ENCODE measurements around the gene TNS1.

Gene TNS1

GRCh38 chr2:217993138-217993537 is 9.7 kb downstream of the TNS1 start:
- no peaks in the 10 kb centered on the region for H3K9me3 ChIP-seq
- H3K4me1 ChIP-seq (ENCODE audit: control insufficient read depth in 1 of 2, insufficient read depth in 1 of 2, low read depth in 1 of 2, low read length in 1 of 2), result no peaks in the 10 kb centered on the region
- no peak overlapping the region for H3K27ac ChIP-seq
- H3K4me3 ChIP-seq (ENCODE audit: low read depth in 1 of 2, low read length in 1 of 2), result no peak overlapping the region
- no peaks in the 10 kb centered on the region for H3K36me3 ChIP-seq
- no peaks in the 10 kb centered on the region for H3K27me3 ChIP-seq
- TF ChIP-seq CTCF (IDR thresholded peaks at IDR 0.05), result no peak

- Histone ChIP-seq H3K4me1 (ENCODE audit: control insufficient read depth in 1 of 2, insufficient read depth in 1 of 2, low read depth in 1 of 2, low read length in 1 of 2) (no peaks in the 10 kb centered on the region), H3K36me3 (no peaks in the 10 kb centered on the region), H3K4me3 (ENCODE audit: low read depth in 1 of 2, low read length in 1 of 2) (no peak overlapping the region), H3K27me3 (no peaks in the 10 kb centered on the region), H3K9me3 (no peaks in the 10 kb centered on the region), H3K27ac (no peak overlapping the region)
- no peak for TF ChIP-seq CTCF (IDR thresholded peaks at IDR 0.05)
Observed at GRCh38 chr2:217992061-217992460, 10.7 kb downstream of the TNS1 start.

- Histone ChIP-seq H3K36me3 (no peaks in the 10 kb centered on the region), H3K4me1 (ENCODE audit: control insufficient read depth in 1 of 2, insufficient read depth in 1 of 2, low read depth in 1 of 2, low read length in 1 of 2) (no peaks in the 10 kb centered on the region), H3K27ac (no peak overlapping the region)
Observed at GRCh38 chr2:217990791-217991465, 11.9 kb downstream of the TNS1 start.

GRCh38 chr2:217990389-217990788 is 12.4 kb downstream of the TNS1 start:
- no peak overlapping the region for H3K4me3 ChIP-seq (ENCODE audit: low read depth in 1 of 2, low read length in 1 of 2)
- H3K27me3 ChIP-seq, result no peaks in the 10 kb centered on the region
- no peak overlapping the region for H3K27ac ChIP-seq
- no peaks in the 10 kb centered on the region for H3K9me3 ChIP-seq
- no peak for TF ChIP-seq CTCF (IDR thresholded peaks at IDR 0.05)
- H3K4me1 ChIP-seq (ENCODE audit: control insufficient read depth in 1 of 2, insufficient read depth in 1 of 2, low read depth in 1 of 2, low read length in 1 of 2), result no peaks in the 10 kb centered on the region
- no peaks in the 10 kb centered on the region for H3K36me3 ChIP-seq

More at GRCh38 chr2:217990791-217991465, 11.9 kb downstream of the TNS1 start:
- TF ChIP-seq CTCF (IDR thresholded peaks at IDR 0.05), result no peak
- H3K27me3 ChIP-seq, result no peaks in the 10 kb centered on the region
- no peak overlapping the region for H3K4me3 ChIP-seq (ENCODE audit: low read depth in 1 of 2, low read length in 1 of 2)
- H3K9me3 ChIP-seq, result no peaks in the 10 kb centered on the region

- H3K4me3 ChIP-seq (ENCODE audit: low read depth in 1 of 2, low read length in 1 of 2), result no peak overlapping the region
- no peaks in the 10 kb centered on the region for H3K9me3 ChIP-seq
- H3K27ac ChIP-seq, result no peak overlapping the region
- H3K36me3 ChIP-seq, result no peaks in the 10 kb centered on the region
- no peaks in the 10 kb centered on the region for H3K4me1 ChIP-seq (ENCODE audit: control insufficient read depth in 1 of 2, insufficient read depth in 1 of 2, low read depth in 1 of 2, low read length in 1 of 2)
- H3K27me3 ChIP-seq, result no peaks in the 10 kb centered on the region
- TF ChIP-seq CTCF (IDR thresholded peaks at IDR 0.05), result no peak
Observed at GRCh38 chr2:217989221-217989948, 13.4 kb downstream of the TNS1 start.

Data from neutrophil (primary cell).